ENCODE measurements around the gene ADAMTS7.
A peak's percentile ranks its signal among the peaks of the same experiment; 100 is the strongest.
"Not testable (repeated sequence)": the region's sequence is repeated elsewhere in the genome, so short reads cannot be mapped to it uniquely, and the experiment has no call there.

The ADAMTS7 gene

GRCh38 chr15:78811124-78811824, at the start of gene ADAMTS7:
Gene ADAMTS7, minus strand, starts transcription at chr15:78811464. Its CDS starts 244 bp downstream, at chr15:78811220.
- peak; percentile 17 for DNase-seq

DNA sequence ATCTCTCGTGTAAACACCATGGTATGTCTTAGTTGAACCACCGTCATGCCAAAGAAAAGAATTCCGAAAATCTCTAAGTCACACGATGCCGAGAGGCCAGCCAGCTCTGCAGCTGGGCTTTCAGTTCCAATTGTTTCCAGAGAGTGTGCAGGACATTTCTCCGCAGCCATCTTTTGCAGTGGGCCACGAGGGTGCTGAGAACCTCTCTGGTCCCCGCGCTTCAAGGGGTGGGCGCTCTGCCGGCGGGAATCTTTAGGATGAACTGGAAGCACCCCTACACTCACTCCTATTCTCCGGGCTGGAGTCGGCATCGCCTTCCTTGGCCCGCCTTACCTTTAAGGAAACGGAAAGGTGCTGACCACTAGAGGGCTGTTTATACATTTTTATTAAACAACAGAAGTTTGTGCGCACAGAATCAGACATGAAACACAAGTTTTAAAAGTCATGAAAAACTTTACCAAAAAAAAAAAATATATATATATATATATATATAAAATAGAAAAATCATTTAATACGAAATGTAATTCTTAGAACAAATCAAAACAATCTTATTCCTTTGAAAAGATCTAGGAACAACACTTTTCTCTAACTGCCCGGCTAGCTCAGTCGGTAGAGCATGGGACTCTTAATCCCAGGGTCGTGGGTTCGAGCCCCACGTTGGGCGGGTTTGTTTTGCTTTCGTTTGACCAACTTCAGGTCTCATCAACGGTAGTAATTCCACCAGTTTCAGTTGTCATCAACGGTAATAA, 48.9 kb upstream of the ADAMTS7 start:
- DNase-seq: peak; percentile 65

- no peak for DNase-seq
These were observed 44.5 kb upstream of the ADAMTS7 start for GRCh38 chr15:78855746-78856145.

- no peak for DNase-seq
These were observed 43.6 kb upstream of the ADAMTS7 start for GRCh38 chr15:78854833-78855372.

- DNase-seq: no peak
These were observed 42.2 kb upstream of the ADAMTS7 start for GRCh38 chr15:78853500-78853899.

GRCh38 chr15:78850941-78851755, 39.9 kb upstream of the ADAMTS7 start:
- no peak for DNase-seq

DNA sequence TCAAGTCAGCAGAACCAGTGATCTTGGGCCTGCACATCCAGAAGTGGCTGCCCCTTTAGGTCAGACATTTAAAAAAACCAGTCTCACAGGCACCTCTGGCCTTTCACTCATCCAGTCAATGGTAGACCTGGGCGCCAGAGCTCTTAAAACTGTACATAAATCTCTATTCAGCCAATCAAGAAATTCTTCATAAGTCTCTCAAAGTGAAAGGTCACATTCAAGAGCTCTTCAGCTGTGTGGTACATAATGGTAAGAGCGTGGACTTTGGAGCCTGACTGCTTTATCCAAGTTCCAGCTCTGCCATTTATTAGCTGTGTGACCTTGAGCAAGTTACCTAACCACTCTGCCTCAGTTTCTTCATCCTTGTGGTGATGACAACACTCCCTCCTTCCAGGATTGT, 39.1 kb upstream of the ADAMTS7 start:
- no peak for DNase-seq

- not testable (repeated sequence) for DNase-seq
These were observed 36.2 kb upstream of the ADAMTS7 start for GRCh38 chr15:78847387-78847906.

- DNase-seq: not testable (repeated sequence)
These were observed 35.6 kb upstream of the ADAMTS7 start for GRCh38 chr15:78846906-78847305.

DNA sequence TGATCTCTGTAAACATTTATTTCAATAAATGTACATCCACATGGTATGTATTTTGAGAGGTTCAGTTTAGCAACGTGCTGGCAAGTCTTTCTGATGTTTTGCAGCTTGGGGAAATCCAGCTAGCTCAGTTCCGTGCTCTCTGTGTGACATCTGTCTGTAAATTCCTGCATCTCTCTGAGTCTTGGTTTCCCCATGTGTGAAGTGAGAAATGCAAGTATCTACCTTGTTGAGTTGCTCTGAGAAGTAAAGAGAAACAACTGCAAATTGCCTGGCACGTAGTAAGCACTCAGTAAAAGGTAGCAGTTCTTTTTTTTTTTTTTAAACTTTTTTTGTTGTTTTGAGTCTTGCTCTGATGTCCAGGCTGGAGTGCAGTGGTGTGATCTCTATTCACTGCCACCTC, 31.3 kb upstream of the ADAMTS7 start:
- DNase-seq: no peak

- DNase-seq: no peak
These were observed 30.6 kb upstream of the ADAMTS7 start for GRCh38 chr15:78841891-78842290.

DNA sequence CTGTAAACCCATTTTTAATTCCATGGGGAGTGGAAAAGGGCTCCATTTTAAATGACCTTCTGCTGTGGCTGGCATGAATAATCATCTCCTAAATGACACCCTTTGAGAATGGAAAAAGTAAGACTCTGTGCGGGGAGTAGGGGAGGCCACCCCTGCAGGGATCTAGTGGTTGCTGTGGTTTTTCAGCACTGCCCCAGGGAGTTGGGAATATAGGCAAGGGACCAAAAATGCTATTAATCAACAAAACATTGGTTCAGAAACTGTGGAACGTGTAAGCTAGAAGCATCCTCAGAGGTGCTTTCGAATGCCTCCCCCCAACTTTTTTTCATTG, 30.1 kb upstream of the ADAMTS7 start:
- no peak for DNase-seq

DNA sequence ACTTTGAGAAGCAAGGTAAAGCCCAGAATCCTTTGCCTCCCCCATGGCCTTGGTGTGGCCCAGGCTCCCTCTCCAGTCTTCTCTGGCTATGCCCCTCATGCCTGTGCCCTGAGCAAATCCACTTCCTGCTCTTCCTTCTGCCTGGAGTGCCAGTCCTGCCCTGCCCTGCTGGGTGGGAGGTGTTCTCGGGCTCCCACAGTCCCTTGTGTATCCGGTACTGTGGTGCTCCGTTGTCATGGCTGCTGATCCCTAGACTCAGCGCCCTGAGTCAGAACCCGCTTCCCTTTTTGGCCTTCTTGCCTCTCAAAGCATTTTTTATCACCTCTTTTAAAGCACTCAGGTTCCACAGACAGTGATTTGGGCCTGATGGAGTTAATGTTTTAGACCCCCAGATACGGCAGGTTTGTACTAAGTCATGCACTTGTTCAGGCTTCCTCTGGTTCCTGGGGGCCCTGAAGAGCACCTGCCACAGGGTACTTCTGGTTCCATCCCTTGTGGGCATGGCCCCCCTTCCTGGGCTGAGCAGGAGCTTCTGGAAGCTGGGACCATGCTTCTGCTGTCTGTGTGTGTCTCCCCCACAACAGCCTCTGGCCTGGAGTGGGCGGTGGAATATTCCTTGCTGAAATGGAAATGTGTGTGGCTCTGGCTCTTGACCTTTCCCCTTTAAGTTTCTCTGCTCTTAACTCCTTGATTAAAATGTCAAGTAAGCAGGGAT, 29.6 kb upstream of the ADAMTS7 start:
- no peak for DNase-seq

DNA sequence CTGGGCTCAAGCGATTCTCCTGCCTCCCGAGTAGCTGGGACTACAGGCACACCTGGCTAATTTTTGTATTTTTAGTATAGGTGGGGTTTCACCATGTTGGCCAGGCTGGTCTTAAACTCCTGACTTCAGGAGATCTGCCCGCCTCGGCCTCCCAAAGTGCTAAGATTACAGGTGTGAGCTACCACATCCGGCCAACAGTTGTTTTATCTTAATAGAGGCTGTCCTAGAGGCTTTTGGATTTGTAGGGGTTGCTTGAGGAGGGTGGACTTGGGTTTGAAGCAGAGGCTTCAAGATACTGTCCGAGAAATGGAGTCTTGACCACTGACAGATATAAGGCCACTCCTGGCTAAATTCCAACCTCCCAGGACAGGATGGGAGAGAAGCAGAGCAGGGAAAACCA, 27.9 kb upstream of the ADAMTS7 start:
- not testable (repeated sequence) for DNase-seq

DNA sequence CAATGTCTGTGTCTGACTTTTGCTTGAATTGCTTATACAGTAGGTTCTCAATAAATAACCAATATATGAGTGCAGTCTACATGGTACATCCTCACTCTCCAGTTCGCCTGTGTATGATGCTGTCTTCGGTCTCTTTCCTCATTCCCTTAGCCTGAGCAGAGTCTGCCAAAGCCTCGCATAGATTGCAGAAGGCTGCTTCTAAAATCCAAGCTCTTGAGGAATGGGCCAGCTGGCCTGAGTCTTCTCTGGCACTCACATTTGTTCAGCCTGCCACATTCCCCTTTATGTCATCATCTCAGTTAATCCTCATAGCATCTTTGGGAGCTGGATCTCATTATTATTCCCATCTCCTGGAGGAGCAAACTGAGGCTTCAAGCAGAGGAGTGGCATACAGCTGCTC, 27.2 kb upstream of the ADAMTS7 start:
- no peak for DNase-seq

DNA sequence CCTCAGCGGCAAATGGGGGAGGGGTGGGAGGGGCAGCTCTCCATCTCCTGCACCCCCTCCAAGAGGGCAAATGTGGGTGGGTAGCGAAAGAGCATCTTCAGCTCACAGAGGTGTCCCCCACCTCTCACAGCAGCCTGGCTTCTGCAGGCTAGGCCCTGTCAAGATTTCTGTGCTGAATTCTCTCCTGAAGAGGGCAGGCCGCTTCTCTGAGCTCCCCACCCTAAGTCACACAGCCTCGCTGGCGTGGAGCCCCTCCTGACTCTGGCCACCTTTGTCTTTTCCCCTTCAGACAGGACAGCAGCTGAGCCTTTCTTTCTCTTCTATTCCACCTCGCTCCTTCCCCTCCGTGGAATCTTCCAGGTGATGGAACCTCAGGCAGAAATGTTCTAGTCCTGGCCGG, 26.3 kb upstream of the ADAMTS7 start:
- DNase-seq: no peak

DNA sequence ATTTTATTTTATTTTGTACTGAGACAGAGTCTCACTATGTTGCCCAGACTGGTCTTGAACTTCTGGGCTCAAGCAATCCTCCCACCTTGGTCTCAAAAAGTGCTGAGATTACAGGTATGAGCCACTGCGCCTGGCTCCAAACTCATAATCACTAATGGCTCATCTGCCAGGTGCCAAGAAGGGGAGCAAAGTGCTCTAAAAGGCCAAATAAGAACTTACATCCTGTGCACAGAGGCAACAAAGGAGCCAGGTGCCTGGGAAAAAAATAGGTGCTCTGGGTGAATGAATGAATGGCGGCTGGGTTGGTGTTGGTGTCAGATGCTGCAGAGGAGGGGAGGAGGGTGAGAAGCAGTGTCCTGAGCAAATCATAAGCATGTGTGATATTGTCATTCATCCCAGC, 25.9 kb upstream of the ADAMTS7 start:
- no peak for DNase-seq

DNA sequence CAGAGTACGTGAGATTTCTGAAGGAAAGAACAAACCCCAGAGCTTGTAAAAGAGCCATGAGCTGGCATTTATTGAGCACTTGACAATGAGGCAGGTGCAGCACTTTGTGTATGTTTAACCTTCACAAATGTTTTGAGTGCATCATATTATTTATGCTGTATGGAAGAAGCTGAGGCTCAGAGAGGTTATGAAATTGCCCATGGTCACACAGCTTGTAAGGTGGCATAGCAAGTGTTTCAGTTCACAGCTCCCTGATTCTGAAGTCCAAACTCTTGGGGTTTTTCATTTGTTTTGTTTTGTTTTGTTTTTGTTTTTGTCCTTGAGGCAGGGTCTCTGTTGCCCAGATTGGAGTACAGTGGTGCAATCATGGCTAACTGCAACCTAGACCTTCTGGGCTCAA, 25.1 kb upstream of the ADAMTS7 start:
- no peak for DNase-seq

DNA sequence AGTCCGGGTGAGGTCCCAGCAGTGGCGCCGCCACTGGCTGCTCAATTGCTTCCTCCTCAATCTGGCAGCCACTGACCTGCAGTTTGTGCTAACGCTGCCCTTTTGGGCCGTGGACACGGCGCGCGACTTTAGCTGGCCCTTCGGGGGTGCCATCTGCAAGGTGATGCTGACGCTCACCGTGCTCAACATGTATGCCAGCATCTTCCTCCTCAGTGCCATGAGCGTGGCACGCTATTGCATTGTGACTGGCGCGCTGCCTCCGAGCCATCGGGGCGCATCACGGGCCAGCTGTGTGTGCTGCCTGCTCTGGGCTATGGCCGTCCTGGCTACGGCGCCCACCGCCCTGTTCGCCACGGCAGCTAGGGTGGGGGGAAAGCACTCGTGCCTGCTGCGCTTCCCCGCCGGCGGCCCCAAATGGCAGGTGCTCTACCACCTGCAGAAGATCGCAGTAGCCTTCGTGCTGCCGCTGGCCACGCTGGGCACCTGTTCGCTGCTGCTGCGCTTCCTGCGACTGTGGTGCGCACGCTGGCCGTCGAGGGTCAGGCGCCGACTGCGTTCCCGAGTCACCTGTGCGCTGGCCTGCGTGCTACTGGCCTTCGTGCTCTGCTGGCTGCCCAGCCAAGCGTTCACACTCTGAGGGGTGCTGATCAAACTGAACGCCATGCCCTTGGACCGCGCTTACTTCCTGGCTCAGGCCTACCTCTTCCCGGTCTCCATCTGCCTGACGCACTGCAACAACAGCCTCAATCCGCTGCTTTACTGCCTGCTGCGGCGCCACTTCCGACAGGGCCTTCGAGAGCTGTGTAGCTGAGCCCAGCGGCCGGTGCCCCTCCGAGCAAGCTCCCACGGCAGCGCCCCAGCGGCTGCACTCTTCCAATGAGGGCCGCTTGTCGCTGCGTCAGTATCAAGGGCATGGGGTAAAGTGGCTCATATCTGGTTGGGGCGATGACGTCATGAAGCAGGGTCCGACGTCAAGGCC, 20.3 kb upstream of the ADAMTS7 start:
- no peak for DNase-seq

DNA sequence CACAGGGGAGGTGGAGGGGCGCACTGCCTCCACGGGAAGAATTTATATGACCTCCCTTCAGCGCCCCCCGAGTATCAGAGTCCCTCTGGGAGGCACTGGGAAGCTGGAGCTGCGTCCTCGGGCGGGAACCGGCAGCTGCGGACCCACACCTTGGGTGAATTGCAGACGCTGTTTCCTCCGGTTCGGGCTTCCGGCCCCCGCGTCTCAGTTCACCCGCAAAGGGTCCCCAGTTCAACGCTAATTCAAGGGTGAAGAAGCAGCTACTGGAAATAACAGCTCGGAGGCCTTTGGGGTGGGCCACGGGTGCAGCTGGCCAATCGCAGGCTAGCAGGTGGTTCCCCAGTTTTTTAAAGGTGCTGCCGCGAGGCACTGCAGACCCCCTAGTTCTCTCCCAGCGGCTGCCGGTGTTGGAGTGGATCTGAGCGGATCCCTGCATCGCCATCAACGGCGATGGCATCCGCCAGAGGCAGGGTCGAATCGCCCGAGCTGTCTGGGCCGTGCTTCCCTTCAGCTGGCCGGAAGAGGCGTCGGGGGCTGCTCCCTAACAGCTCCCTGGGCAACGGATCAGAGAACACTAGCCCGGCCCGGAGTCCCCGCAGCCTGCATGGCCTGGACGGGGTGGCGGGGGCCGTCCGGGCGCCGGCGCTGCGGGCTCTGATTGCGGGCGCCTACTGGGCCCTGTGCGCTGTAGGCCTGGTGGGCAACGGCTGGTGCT, 19.4 kb upstream of the ADAMTS7 start:
- no peak for DNase-seq

DNA sequence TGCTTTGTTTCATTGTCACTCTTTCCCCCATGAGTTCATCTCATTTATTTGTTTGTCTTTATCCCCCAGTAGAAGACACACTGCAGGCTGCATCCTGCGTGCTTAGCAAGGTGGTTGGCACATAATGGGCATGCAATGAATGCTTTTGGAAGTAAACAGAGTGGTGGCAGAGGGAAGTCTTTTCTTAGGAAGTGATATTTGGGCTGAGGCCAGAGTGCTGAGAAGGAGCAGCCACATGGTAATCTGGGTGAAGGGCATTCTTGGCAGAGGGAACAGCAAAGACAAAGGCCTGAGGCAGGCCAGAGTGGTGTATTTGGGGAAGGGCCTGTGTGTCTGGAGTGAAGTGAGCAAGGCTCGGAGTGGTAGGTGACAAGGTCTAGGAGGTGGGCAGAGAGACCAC, 17.7 kb upstream of the ADAMTS7 start:
- DNase-seq: no peak
